H1 (cell line): ENCODE results near the gene THAP11. TPM values are rescaled to one million over a fixed set of nuclear protein-coding genes. Genes with fewer than 3 reads are reported as not detected.

Source experiments
- SIN3A ChIP-seq, 2 experiments: IDR thresholded peaks in 1 of 2; conservative IDR thresholded peaks in 1 of 2; 2 replicates each; pipeline ENCODE4 v1.6.1; 2011 to 2012; ENCODE audit warnings: low read length in 2 of 2, improper control_type of control experiment in 1 of 2, low read depth in 1 of 2, mild to moderate bottlenecking in 1 of 2
- polyA plus RNA-seq, 7 experiments: library from polyadenylated mRNA; depleted of rRNA in 3 of 7; stranded (reverse) in 5 of 7; unstranded in 2 of 7; fragments of >200 nt in 5 of 7; fragments of 200-250 nt in 2 of 7; gene quantifications; 1 replicate in 5 of 7; 2 replicates in 1 of 7; 4 replicates in 1 of 7; pipeline versions ENCODE4 v1.2.1 to v1.2.3, GENCODE V29; 2011 to 2013; ENCODE audit warnings: missing spikeins in 2 of 7, mixed read lengths in 2 of 7
- total RNA-seq: library from RNA; stranded (reverse); fragmentation: NEBNext Ultra II Directional; extraction: Animal tissue kit (Norgen Biotek cat#: 25700); gene quantifications from 2 replicates; pipeline ENCODE4 v1.2.1, GENCODE V29; 2021
- TF ChIP-seq, protein P1 (sequence below), 3 experiments: IDR thresholded peaks; 1 replicate in 2 of 3; 2 replicates in 1 of 3; pipeline versions ENCODE4 v1.5.1 to v1.6.1; 2011; ENCODE audit warnings: low read length in 3 of 3, mild to moderate bottlenecking in 3 of 3, inconsistent platforms in 2 of 3, low read depth in 1 of 3, moderate library complexity in 1 of 3; ENCODE audit not compliant: insufficient read depth in 1 of 3; ENCODE audit errors: control extremely low read depth in 1 of 3
- TF ChIP-seq, protein P2 (sequence below): IDR thresholded peaks from 2 replicates; pipeline ENCODE4 v1.6.1; 2012; ENCODE audit warnings: inconsistent platforms

The THAP11 gene
- total and polyA plus RNA-seq, 2 of the 8 experiments (the other 6 are each of a cell fraction or from before 2014, with no cell fraction given), result 50.8 to 54.8 TPM

DNA sequence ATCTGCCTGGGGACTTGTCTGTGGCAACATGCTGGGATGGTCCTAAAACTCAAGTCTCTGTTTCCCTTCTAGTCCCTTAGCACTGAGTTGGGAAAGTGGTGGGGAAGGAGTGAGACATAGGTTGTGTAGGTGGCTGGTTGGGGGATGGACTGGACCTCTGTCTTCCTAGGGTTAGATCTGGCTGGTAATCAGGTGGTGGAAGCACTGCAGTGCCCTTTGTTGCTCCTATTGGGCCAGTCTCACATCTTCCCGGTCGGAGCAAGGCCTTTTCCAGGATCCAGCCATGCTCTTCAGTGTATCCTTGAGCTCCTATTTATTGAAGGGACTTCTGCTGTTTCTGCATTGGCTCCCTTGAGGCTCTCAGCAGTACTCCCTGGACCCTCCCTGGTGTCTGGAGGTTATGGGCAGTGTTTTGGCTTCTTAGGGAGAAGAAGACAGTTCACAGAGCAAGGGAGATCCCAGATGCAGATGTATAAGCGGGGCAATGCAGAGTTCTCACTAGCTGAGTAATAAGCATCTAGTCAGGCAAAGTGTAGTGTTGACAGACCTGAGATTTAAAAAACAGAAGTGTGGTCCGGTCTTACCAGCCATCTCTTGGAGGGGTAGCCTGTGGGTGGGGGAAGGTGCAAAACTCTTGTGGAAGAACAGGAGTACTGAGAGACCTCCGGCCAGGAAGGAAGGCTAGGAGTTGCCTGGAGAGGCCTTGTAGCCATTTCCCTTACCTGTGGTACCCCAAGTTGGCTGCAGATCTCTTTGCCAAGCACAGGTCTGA, 3.4 kb downstream of the THAP11 start (continued):
- TF ChIP-seq, protein P1, sequence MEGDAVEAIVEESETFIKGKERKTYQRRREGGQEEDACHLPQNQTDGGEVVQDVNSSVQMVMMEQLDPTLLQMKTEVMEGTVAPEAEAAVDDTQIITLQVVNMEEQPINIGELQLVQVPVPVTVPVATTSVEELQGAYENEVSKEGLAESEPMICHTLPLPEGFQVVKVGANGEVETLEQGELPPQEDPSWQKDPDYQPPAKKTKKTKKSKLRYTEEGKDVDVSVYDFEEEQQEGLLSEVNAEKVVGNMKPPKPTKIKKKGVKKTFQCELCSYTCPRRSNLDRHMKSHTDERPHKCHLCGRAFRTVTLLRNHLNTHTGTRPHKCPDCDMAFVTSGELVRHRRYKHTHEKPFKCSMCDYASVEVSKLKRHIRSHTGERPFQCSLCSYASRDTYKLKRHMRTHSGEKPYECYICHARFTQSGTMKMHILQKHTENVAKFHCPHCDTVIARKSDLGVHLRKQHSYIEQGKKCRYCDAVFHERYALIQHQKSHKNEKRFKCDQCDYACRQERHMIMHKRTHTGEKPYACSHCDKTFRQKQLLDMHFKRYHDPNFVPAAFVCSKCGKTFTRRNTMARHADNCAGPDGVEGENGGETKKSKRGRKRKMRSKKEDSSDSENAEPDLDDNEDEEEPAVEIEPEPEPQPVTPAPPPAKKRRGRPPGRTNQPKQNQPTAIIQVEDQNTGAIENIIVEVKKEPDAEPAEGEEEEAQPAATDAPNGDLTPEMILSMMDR (IDR thresholded peaks at IDR 0.05; ENCODE audit: control extremely low read depth in 1 of 3, insufficient read depth in 1 of 3, low read depth in 1 of 3, low read length in 3 of 3), result no peak
- no peak for TF ChIP-seq SIN3A (conservative IDR thresholded peaks at IDR 0.05 in 1 of 2, IDR thresholded peaks at IDR 0.05 in 1 of 2; ENCODE audit: low read depth in 1 of 2, low read length in 2 of 2)
- TF ChIP-seq, protein P2, sequence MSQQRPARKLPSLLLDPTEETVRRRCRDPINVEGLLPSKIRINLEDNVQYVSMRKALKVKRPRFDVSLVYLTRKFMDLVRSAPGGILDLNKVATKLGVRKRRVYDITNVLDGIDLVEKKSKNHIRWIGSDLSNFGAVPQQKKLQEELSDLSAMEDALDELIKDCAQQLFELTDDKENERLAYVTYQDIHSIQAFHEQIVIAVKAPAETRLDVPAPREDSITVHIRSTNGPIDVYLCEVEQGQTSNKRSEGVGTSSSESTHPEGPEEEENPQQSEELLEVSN, result no peak
